DMS153 (cell line): Measurements from ENCODE around the gene FAM107B.

Experiments
- DNase-seq: peaks from one replicate; lab custom pipeline; 2025; lab: John Stamatoyannopoulos, UW

Gene FAM107B

DNA sequence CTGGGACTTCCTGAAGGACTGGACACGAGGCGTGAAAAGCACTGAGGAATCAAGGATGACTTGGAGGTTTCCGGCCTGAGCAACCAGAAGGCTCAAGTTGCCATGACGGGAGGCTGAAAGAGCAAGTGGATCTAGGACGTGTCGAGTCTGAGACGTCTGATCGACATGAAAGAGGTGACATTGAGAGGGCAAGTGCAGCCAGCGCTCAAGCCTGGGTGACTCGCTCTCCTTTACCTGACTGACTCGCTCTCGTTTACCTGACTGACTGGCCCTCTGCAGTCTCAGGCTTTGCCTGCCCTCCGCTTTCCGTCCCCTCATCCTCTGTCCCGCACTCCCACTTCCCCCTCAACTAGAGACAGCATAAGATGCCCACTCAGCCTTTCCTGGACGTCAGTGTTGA is 241.4 kb downstream of the FAM107B start:
- no peak for DNase-seq

DNA sequence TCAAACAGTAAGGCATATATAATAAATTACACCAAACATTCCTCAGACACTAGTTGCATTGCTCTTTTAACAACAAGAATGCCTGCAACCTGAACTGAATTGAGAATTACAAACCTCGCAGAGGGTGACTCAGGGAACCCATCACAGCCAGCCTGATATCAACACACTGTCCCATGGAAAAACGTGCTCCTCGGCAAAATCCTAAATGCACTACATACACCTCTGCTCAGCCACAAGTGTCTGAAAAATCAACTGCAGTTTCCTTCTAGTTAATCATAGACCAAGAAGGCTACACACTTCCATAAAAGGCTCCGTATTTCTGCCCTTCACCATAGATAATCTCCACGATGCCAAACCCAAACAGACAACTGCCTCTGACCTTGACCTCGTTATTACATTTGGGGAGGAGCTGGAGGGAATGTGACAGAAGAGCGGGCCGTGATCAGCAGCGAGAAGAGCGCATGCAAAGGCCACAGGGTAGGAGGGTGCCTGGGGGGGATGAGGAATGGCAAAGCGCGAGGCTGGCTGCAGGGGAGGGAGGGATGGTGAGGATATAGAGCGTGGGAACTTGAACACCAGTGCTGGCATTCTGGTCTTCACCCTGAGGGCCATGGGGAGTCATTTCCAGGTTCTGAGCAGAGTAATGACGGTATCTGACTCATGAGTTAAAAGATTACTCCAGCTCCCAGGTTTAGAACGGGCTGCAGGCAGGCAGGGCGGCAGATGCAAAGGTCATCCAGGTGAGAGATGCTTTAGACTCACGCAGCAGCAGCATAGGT is 242.0 kb downstream of the FAM107B start:
- no peak for DNase-seq

DNA sequence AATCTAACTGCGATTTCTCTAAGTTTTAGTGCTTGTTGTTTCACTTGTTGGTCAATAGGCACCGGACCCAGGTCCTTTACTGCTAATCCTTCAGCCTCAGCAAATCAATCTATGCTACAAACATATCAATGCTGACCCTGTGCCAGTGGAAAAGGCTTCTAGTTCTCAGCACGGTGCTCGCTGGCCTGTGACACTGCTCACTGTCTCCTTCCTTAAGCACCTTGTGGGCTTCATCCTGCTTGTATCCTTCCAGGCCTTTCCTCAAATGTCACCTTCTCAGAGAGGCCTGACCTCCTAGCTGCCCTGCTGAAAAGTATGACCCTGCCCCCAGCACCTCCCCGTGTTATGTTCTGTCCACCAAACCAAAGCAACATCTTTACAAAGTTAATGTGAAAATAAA is 242.7 kb downstream of the FAM107B start:
- DNase-seq = no peak

DNA sequence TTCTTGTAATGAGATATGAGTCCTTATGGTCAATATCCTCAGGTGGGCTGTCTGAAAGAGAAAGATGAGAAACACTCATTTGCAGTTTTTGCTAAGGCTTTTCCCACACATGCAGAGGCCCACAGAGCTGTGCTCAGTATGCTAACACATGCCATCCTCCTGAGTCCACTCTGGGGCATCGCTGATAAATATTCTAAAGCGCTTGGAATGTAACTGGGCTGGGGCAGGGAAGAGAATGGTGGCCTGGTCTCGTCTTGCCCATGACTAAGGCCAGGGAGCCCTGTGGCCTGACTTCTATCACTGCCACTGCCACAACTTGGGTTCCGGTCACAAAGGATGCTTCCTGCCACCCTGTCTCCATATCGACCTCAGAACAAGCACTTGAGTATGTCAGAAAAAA is 244.2 kb downstream of the FAM107B start:
- DNase-seq = no peak

DNA sequence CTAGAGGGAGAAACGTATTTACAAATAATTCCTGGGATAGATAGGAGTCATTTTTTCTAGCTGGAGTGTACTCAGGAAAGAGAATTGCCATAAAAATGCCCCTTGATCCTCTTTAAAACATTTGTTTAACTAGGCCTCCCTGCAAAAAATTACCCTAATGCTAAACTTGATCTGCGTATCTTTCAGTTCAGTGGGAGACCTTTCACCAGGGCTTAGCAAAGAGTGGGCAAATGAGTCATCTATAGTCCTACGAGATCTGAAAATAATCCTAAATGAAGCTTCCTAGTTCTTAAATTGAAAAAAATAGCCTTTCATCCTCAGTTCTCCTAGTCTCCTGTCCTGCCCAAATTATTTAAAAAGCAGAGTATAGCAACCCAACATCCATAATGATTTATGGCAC is 245.3 kb downstream of the FAM107B start:
- DNase-seq = no peak

DNA sequence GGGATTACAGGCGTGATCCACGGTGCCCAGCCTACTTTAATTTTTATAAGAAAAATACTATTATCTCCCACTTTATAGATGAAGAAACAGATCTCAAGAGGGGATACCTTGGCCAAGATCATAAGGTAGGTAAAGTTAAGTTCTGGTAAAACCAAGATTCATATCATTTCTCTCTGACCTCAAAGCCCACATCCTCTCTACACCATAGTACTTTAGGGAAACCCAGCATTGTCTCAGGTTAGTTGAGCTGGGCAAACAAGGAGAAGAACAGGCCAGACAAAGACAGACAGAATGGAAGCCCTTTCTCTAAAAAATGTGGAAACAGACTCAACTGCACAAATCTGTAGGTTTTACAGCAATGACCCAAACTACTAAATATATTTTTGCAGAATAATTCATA is 246.2 kb downstream of the FAM107B start:
- DNase-seq = no peak

DNA sequence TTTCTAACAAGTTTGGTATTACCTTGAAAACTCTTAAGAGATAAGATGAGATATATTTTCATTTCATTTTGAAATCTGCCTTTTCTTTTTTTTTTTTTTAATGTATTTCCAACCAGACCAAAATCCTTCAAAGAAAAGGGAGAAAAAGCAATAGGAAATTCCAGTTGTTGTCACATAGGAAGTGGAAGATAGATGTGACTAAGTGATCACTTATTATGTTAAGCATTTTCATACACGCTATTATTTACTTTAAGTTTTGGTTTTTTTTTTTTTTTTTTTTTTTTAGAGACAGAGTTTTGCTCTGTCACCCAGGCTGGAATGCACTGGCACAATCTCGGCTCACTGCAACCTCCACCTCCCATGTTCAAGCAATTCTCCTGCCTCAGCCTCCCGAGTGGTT is 246.8 kb downstream of the FAM107B start:
- DNase-seq = no peak

DNA sequence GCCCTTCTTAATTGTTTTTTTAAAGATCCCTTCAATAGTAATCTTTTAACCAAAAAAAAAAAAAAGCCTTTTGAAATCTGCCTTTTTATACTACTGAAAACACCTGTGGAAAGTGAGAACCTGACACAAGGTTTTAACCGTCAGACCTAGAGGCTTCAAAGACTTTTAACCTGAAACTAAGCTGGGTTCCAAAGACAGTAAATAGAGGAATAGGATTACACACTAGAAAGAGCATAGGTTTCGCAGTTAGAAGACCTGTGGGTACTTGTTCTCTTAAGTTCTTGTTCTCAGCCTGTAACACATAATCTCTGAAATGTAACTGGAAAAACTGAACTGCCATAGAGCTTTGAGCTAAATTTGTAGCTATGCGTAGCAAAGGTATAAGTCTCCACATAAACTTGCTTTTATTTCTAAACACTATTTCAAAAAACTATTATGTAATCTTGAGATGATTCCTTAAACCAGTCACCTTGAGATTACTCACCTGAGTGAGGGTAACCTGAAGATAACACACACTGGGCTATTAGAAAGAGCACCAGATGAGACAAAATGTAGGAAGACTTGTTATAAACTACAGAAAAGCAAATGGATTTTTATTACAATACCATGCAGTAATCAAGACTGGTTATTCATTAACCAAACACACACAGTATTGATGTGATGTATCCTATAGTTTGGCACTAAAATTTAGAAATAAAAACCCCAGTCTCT is 247.4 kb downstream of the FAM107B start:
- no peak for DNase-seq

DNA sequence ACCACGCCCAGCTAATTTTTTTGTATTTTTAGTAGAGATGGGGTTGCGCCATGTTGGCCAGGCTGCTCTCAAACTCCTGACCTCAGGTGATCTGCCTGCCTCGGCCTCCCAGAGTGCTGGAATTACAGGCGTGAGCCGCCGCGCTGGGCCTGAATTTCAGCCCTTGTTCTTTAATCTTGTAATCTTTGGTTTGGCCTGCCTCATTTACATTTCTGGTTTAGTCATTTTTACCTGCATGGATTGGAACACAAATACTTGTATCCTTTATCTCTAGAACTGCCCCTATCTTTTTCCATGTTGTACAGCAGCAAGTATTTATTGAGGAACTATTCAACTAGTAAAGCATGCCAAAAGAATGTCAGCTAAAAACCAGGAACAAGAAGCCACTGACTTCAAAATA is 248.4 kb downstream of the FAM107B start:
- DNase-seq = no peak

DNA sequence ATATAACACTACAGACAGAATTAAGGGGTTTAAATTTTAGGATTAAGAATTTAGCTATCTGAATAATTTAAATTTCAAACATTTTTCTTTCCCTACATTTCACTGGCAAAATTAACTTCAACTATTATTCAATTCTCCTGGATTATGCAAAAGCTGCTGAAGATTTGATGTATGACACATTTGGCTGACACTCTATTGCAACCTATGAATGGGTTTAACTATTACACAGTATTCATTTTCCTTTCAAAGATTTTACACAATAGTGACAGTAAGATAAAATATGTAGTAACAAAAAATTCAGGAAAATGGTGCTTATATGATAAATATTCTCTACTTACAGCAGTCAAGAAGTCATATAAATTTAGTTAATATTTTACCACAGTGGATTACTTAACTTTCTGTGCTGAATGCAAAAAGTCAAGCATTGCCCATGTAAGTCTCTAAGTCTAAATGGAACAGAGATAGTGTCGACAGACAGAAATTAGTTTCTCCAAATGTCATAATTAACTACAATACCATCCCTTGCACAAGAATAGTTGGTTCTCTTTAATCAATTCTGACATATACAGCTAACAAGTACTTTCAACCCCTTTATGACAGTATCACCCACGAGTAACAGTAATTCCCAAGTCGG is 249.9 kb downstream of the FAM107B start:
- no peak for DNase-seq

DNA sequence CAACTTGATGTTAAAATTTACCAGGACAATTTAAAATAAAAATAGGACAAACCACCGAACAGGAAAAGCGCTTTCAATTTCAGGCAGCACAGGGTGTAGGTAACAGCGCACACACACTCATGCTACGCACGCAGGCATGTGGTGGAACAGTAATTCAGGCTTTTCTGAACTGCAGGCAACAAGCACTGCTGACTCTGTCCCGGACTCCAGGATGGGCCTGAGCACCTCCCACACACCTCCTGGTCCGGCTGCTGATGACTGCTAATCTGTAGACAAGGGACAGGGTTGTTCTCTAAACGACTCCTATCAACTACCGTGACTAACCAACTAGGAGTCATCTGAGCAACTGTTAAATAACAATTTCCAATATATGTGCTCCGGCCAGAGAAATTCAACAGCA is 251.4 kb downstream of the FAM107B start:
- DNase-seq = no peak

DNA sequence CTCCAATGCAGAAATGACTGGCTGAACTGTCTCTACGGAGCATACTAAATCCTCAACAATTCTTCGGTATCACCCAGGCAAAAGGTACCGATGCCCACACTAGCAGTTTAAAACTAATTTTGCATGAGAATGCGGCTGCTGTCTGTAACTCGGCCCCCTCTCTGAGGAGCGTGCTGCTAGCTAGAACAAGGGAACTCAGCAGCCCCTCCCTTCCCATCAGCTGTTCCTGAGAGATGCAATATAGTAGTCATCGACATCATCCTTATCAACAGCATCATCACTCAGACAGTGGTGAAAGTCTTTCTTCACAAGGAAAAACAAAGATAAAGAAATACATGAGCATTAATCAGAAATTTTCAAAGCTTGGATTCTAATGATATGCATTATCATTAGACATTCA is 254.9 kb downstream of the FAM107B start:
- DNase-seq = no peak

DNA sequence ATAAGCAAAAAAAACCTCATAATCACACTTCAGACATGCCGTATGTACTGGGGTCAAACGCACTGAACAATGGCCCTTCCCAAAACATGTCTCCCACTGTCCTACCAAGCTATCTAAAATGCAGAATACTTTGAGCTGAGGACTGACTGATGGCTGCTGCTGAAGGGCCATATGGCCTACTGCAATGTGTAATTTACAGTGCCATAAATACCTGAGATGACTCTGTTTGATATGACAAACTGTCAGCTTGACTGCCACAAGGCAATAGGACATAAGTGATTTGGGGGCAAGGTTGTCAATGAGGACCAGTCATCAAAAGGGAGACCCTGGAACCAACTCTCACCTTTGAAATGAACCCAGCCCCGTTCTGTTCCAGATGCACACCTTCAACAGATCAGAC is 256.5 kb downstream of the FAM107B start:
- no peak for DNase-seq

DNA sequence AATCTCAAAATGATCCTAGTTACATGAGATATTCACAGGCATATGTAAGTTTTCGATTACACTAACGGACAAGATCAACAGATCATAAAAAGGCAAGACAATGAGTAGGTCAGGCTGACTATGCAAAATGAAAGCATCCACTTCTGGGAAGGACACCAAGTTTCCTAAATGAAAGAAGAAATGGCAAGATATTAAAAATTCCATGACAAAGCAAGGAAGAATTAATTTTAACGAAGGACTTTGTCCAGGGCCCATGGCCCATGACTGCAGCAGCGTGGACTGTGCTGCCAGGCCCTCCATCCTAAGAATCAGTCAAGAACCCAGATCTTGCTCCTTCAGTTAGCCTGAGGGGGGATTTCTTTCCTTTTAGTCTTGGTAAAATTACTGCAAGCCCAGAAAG is 261.6 kb downstream of the FAM107B start:
- DNase-seq = no peak

DNA sequence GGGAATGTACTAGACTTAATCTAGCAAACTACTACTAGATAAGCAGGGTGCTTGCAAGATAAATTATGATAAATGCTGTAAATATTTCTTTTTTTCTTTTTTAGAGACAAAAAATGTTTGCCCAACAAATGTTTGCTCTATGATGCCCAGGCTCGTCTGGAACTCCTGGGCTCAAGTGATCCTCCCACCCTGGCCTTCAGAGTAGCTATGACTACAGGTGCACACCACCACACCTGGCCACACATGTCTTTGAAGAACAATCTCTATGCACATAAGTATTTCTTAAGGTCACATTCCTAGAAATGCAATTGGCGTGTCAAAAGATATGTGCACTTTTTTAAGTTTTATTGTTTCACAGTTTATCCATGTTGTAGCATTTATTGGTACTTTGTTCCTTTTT is 264.4 kb downstream of the FAM107B start:
- no peak for DNase-seq

DNA sequence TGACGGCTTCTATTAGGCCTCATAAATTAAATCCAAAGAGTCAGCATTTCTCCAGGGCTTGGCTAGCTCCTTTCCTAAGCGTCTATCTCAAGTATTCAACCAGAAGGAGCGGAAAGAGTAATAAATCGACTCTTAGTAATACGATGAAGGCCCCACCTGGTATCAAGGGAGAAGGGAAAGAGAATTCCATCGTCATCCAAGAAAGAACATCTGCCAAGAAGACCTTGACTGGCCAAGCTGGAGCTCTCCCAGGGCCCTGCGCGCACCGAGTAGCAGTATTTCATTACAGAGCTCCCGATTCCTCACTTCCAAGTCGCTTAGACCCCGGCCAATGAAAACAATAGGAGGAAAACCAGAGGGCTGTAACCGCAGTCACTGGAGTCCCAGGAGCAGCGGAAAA is 266.0 kb downstream of the FAM107B start:
- no peak for DNase-seq

DNA sequence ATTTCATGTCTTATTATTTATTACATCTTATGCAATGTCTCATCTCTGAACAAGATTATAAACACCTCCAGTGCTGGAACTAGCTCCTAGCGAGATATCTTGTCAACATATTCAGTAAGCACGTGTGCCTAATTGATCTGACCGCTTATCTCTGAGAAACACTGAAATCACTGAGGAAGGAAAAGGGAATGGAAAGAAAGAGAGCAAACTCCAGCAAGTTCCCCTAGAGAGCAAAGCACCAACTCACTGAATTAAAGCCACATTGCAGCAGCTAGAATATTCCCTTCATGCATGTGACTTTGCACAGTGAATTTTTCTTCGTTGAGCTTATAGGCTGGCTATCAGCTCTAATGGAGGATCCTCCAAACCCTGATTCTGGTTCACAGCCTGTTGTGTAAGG is 266.9 kb downstream of the FAM107B start:
- DNase-seq = no peak

DNA sequence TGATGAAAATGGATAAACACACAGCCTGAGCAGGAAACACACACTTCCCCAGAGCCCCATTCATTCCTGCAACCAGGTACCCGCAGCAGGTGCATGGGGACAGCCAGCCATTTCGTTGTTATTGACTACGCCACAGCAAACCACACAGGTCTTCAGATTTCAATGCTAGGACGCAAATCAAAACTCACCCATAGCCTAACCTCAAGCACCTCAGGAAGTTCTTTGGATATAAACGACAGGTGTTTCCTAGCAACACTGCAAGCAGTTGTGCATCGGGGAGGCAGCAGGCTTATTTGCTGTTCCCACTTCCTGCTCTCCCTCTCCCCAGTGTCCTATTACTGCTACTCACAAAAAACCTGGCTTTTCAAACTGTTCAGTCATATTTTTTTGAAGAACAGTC is 267.5 kb downstream of the FAM107B start:
- peak; percentile 93 for DNase-seq

DNA sequence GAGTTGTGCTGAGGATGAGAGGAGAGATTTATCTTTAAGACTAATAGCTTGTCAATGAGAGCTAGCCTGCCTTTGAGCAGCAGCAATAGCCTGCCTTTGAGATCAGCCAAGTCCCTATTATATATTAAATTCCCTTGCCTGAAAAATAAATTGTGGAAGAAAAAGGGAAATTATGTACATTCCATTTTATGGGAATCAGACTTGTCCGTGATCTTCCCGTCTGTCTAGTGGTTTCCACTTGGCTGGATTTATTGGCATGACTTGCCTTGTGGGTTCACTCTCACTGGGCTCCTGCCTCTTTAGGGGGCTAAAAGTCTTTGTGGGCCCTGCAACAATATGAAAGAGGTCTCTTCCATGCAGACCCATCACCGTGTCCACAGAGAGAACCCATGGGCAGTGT is 272.3 kb downstream of the FAM107B start:
- no peak for DNase-seq

DNA sequence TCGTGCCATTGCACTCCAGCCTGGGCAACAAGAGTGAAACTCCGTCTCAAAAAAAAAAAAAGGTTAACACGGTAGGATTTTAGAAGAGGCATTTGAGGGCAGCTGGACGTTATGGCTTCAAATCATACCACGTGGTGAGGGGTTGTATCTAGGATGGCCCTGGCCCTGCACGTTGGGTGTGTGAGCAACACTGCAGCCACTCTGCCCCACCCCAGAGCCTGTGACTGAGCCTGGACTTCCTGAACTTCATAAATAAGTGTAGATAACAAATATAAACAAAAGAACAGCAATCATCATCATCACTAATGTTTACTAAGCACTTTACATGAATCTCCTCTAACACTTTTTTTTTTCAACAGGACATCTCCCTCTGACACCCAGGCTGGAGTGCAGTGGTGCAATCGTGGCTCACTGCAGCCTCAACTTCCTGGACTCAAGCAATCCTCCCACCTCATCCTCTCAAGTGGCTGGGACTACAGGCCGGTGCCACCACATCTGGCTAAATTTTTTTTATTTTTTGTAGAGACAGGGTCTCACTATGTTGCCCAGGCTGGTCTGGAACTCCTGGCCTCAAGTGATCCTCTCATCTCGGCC is 274.4 kb downstream of the FAM107B start:
- no peak for DNase-seq

DNA sequence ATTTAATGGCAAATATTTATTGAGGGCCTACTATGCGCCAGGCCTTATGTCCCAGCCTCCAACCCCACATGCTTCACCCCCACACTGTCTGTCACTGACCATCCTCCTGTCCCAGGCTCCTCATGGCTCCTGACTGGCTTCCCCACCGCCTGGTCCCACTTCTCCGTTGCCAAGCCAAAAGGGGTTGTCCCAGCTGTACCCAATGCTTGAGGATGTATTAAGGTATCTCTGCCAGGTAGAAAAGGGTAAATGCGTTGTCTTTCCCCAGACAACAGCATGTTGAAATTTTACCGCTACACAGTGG is 275.1 kb downstream of the FAM107B start:
- DNase-seq = no peak

DNA sequence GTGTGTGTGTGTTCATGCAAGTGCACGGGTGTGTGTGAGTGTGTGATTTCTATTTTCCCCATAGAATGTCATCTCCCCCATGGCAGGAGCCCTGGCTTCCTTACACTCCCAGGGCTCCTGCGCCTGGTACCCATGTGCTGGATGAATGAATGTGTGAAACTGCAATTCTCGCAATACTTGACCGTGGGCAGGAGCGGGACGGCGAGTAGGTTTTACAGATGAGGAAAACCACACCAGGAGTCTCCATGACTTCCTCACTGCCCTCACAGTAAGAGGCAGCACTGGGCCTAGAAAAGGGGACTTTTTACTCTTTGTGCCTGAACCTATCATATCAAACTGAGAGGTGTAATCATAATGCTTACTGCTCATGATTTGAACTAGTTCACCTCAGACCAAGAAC is 276.4 kb downstream of the FAM107B start:
- DNase-seq = no peak

DNA sequence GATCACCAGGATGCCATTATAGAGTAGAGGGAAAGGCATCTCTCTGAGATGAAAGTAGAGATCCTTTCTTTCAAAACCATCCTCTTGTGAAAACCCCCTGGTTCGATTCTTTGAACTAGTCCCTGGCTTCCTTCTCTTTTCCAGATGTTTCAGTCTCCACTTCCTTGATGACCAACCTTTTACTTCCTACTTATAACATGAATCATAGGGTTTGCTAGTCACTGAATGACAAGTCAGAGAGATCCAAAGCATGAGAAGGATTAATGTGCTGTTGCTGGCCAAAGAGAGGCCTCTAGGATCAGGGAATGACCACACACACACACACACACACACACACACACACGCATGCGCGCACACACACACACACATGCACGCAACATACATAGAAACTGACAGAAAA is 282.9 kb downstream of the FAM107B start:
- DNase-seq = no peak
